ENCODE measurements around the gene CTDNEP1. TPM values are rescaled to one million over a fixed set of nuclear protein-coding genes. Genes with fewer than 3 reads are reported as not detected.

The CTDNEP1 gene
- 208 to 254 TPM (median 236 TPM) in 5 replicates for total RNA-seq (2022; extraction: Qiagen RNA extraction)

GRCh38 chr17:7251661-7252175, at the start of gene CTDNEP1:
Gene CTDNEP1, minus strand, starts transcription at chr17:7251734. Its CDS starts 438 bp downstream, at chr17:7251296.

GRCh38 chr17:7294614-7295153, 43.1 kb upstream of the CTDNEP1 start, which contains the start of gene YBX2:
Gene YBX2, minus strand, starts transcription at chr17:7294639. Its CDS starts 139 bp downstream, at chr17:7294500.

GRCh38 chr17:7281074-7281952, 29.8 kb upstream of the CTDNEP1 start, which contains the start of gene SLC2A4:
Gene SLC2A4, plus strand, starts transcription at chr17:7281718. Its CDS starts 217 bp downstream, at chr17:7281935.

GRCh38 chr17:7262192-7262934, 10.8 kb upstream of the CTDNEP1 start, which contains the start of gene CLDN7:
Gene CLDN7, minus strand, starts transcription at chr17:7262478. Its CDS starts 435 bp downstream, at chr17:7262043.

GRCh38 chr17:7252176-7253043, 876 bp upstream of the CTDNEP1 start, which contains the start of gene ELP5:
Gene ELP5, plus strand, starts transcription at chr17:7252215. Its CDS starts 336 bp downstream, at chr17:7252551.

GRCh38 chr17:7241783-7242716, 9.5 kb downstream of the CTDNEP1 start, which contains the start of gene GABARAP:
Gene GABARAP, minus strand, starts transcription at chr17:7242449. Its CDS starts 119 bp downstream, at chr17:7242330.

GRCh38 chr17:7239091-7240027, 12.2 kb downstream of the CTDNEP1 start, which contains the start of gene PHF23:
Gene PHF23, minus strand, starts transcription at chr17:7239457. Its CDS starts 178 bp downstream, at chr17:7239279.

GRCh38 chr17:7234083-7234951, 17.2 kb downstream of the CTDNEP1 start, which contains the start of gene DVL2:
Gene DVL2, minus strand, starts transcription at chr17:7234517. Its CDS starts 255 bp downstream, at chr17:7234262.

GRCh38 chr17:7219812-7220592, 31.5 kb downstream of the CTDNEP1 start, which contains the start of the genes ACADVL and DLG4:
Gene ACADVL, plus strand, starts transcription at chr17:7219938. Its CDS starts 47 bp downstream, at chr17:7219985.
Gene DLG4, minus strand, starts transcription at chr17:7219836.

Other genes starting within 250 kb of the CTDNEP1 start
- gene RNASEK, start 239.1 kb downstream of the CTDNEP1 start, total RNA-seq (2022; extraction: Qiagen RNA extraction) = 417 to 502 TPM (median 450 TPM) in 5 replicates
- not detected in 5 replicates for gene BCL6B, start 228.7 kb downstream of the CTDNEP1 start, total RNA-seq (2022; extraction: Qiagen RNA extraction)
- 7.0 to 9.5 TPM (median 8.4 TPM) in 5 replicates for gene SLC16A13, start 215.7 kb downstream of the CTDNEP1 start, total RNA-seq (2022; extraction: Qiagen RNA extraction)
- not detected in 5 replicates for gene SLC16A11, start 207.6 kb downstream of the CTDNEP1 start, total RNA-seq (2022; extraction: Qiagen RNA extraction)
- not detected in 5 replicates for gene CLEC10A, start 171.5 kb downstream of the CTDNEP1 start, total RNA-seq (2022; extraction: Qiagen RNA extraction)
- 0.07 to 0.12 TPM in 2 of 5 replicates, not detected in the others for gene ASGR2, start 136.9 kb downstream of the CTDNEP1 start, total RNA-seq (2022; extraction: Qiagen RNA extraction)
- 0.82 to 1.4 TPM (median 1.2 TPM) in 5 replicates for gene ASGR1, start 72.4 kb downstream of the CTDNEP1 start, total RNA-seq (2022; extraction: Qiagen RNA extraction)
- 5.4 to 7.5 TPM (median 5.8 TPM) in 5 replicates for gene DLG4, start 31.9 kb downstream of the CTDNEP1 start, total RNA-seq (2022; extraction: Qiagen RNA extraction)
- 286 to 433 TPM (median 402 TPM) in 5 replicates for gene ACADVL, start 31.8 kb downstream of the CTDNEP1 start, total RNA-seq (2022; extraction: Qiagen RNA extraction)
- 37.1 to 47.6 TPM (median 44.8 TPM) in 5 replicates for gene DVL2, start 17.2 kb downstream of the CTDNEP1 start, total RNA-seq (2022; extraction: Qiagen RNA extraction)
- gene PHF23, start 12.3 kb downstream of the CTDNEP1 start, total RNA-seq (2022; extraction: Qiagen RNA extraction) = 86.1 to 108 TPM (median 99.5 TPM) in 5 replicates
- 643 to 763 TPM (median 704 TPM) in 5 replicates for gene GABARAP, start 9.3 kb downstream of the CTDNEP1 start, total RNA-seq (2022; extraction: Qiagen RNA extraction)
- 131 to 160 TPM (median 140 TPM) in 5 replicates for gene ELP5, start 481 bp upstream of the CTDNEP1 start, total RNA-seq (2022; extraction: Qiagen RNA extraction)
- 2.2 to 3.2 TPM (median 2.9 TPM) in 5 replicates for gene CLDN7, start 10.7 kb upstream of the CTDNEP1 start, total RNA-seq (2022; extraction: Qiagen RNA extraction)
- 0.35 to 0.67 TPM (median 0.63 TPM) in 5 replicates for gene SLC2A4, start 30.0 kb upstream of the CTDNEP1 start, total RNA-seq (2022; extraction: Qiagen RNA extraction)
- gene YBX2, start 42.9 kb upstream of the CTDNEP1 start, total RNA-seq (2022; extraction: Qiagen RNA extraction) = 0.37 to 0.68 TPM (median 0.53 TPM) in 5 replicates
- gene EIF5A, start 55.9 kb upstream of the CTDNEP1 start, total RNA-seq (2022; extraction: Qiagen RNA extraction) = 1,603 to 1,771 TPM (median 1,695 TPM) in 5 replicates
- gene GPS2, start 63.6 kb upstream of the CTDNEP1 start, total RNA-seq (2022; extraction: Qiagen RNA extraction) = 81.4 to 100 TPM (median 97.9 TPM) in 5 replicates
- 23.0 to 36.7 TPM (median 28.7 TPM) in 5 replicates for gene NEURL4, start 77.6 kb upstream of the CTDNEP1 start, total RNA-seq (2022; extraction: Qiagen RNA extraction)
- 2.4 to 5.7 TPM (median 4.0 TPM) in 5 replicates for gene ACAP1, start 84.8 kb upstream of the CTDNEP1 start, total RNA-seq (2022; extraction: Qiagen RNA extraction)
- 11.3 to 13.7 TPM (median 12.5 TPM) in 5 replicates for gene KCTD11, start 100.4 kb upstream of the CTDNEP1 start, total RNA-seq (2022; extraction: Qiagen RNA extraction)
- gene TMEM95, start 103.4 kb upstream of the CTDNEP1 start, total RNA-seq (2022; extraction: Qiagen RNA extraction) = not detected in 5 replicates
- gene TNK1, start 129.4 kb upstream of the CTDNEP1 start, total RNA-seq (2022; extraction: Qiagen RNA extraction) = 1.3 to 1.6 TPM (median 1.5 TPM) in 5 replicates
- gene PLSCR3, start 142.8 kb upstream of the CTDNEP1 start, total RNA-seq (2022; extraction: Qiagen RNA extraction) = 38.6 to 48.9 TPM (median 44.7 TPM) in 5 replicates
- gene TMEM256, start 152.4 kb upstream of the CTDNEP1 start, total RNA-seq (2022; extraction: Qiagen RNA extraction) = 180 to 224 TPM (median 215 TPM) in 5 replicates
- 13.3 to 17.6 TPM (median 17.1 TPM) in 5 replicates for gene NLGN2, start 156.1 kb upstream of the CTDNEP1 start, total RNA-seq (2022; extraction: Qiagen RNA extraction)
- gene SPEM1, start 168.6 kb upstream of the CTDNEP1 start, total RNA-seq (2022; extraction: Qiagen RNA extraction) = 0.06 to 0.13 TPM in 2 of 5 replicates, not detected in the others
- gene SPEM2, start 173.9 kb upstream of the CTDNEP1 start, total RNA-seq (2022; extraction: Qiagen RNA extraction) = 0.03 to 0.07 TPM (median 0.06 TPM) in 3 of 5 replicates, not detected in the others
- gene SPEM3, start 177.1 kb upstream of the CTDNEP1 start, total RNA-seq (2022; extraction: Qiagen RNA extraction) = 0.02 to 0.03 TPM (median 0.02 TPM) in 3 of 5 replicates, not detected in the others
- 10.8 to 13.9 TPM (median 13.3 TPM) in 5 replicates for gene TMEM102, start 183.7 kb upstream of the CTDNEP1 start, total RNA-seq (2022; extraction: Qiagen RNA extraction)
- gene FGF11, start 187.8 kb upstream of the CTDNEP1 start, total RNA-seq (2022; extraction: Qiagen RNA extraction) = 0.76 to 1.2 TPM (median 0.85 TPM) in 5 replicates
- 8.0 to 11.6 TPM (median 10.2 TPM) in 5 replicates for gene CHRNB1, start 193.3 kb upstream of the CTDNEP1 start, total RNA-seq (2022; extraction: Qiagen RNA extraction)
- 21.0 to 25.5 TPM (median 24.1 TPM) in 5 replicates for gene ZBTB4, start 227.9 kb upstream of the CTDNEP1 start, total RNA-seq (2022; extraction: Qiagen RNA extraction)
- not detected in 5 replicates for gene SLC35G6, start 229.7 kb upstream of the CTDNEP1 start, total RNA-seq (2022; extraction: Qiagen RNA extraction)
- gene POLR2A, start 232.6 kb upstream of the CTDNEP1 start, total RNA-seq (2022; extraction: Qiagen RNA extraction) = 72.5 to 86.2 TPM (median 79.8 TPM) in 5 replicates